SK-N-SH (cell line): Measurements from ENCODE around the gene MMP23B.

Experiments
- CHD2 ChIP-seq: fragments of 150-350 bp; IDR thresholded peaks from 2 replicates; pipeline ENCODE4 v1.6.1; 2018; ENCODE audit warnings: low read length; ENCODE audit not compliant: partially characterized antibody
- REST ChIP-seq: IDR thresholded peaks from 2 replicates; pipeline ENCODE4 v1.6.1; 2012; ENCODE audit warnings: mild to moderate bottlenecking, low read depth, low read length, moderate library complexity
- SMC3 ChIP-seq: IDR thresholded peaks from 2 replicates; pipeline ENCODE4 v1.6.1; 2012; ENCODE audit warnings: low read depth, low read length, improper control_type of control experiment

- TF ChIP-seq SMC3 (no peak), CHD2 (no peak), REST (no peak)
These were observed 12.0 kb upstream of the MMP23B start for GRCh38 chr1:1619917-1620361.
